Endothelial cell of umbilical vein (primary cell): ENCODE data around the gene TMPRSS3.

ENCODE experiments used
- EZH2 ChIP-seq: IDR thresholded peaks from 2 replicates; pipeline ENCODE4 v1.6.1; 2012; ENCODE audit warnings: borderline replicate concordance, low read depth, mild to moderate bottlenecking, moderate library complexity, low read length, inconsistent platforms; ENCODE audit not compliant: severe bottlenecking
- MYC ChIP-seq: IDR thresholded peaks from one replicate; pipeline ENCODE4 v1.6.1; 2011; ENCODE audit warnings: mild to moderate bottlenecking, low read depth, low read length
- POLR2A ChIP-seq: IDR thresholded peaks from 2 replicates; pipeline ENCODE4 v1.6.1; 2012; ENCODE audit warnings: low read depth, mild to moderate bottlenecking, control low read depth, low read length
- TF ChIP-seq, protein P1 (sequence below), 2 donors: IDR thresholded peaks; 1 replicate in 1 of 2; 2 replicates in 1 of 2; pipeline ENCODE4 v1.5.1; 2011; ENCODE audit warnings: low read length in 2 of 2, mild to moderate bottlenecking in 2 of 2, moderate library complexity in 2 of 2, control low read depth in 1 of 2, inconsistent platforms in 1 of 2, low read depth in 1 of 2; ENCODE audit not compliant: insufficient read depth in 1 of 2; ENCODE audit errors: extremely low read depth in 1 of 2

DNA sequence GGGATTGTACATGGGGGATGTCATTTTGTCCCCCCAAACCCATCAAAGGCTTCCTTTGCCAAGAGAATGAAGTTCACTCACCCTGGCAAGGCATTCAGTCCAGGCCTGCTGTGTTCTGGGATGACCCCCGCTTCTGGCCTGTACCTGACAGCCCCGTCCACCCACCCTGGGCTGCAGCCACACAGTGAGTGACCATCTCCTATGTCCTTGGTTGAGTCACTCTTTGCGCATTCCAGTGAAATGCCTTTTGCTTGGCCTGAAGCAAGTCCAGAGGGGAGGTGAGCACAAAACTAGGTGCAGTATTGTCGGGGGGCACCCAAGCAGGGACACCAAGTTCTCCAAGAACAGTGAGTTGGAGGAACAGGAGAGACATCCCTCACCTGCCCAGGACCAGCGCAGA, 10.2 kb downstream of the TMPRSS3 start:
- TF ChIP-seq EZH2 (no peak), MYC (no peak), POLR2A (no peak)
- TF ChIP-seq, protein P1, sequence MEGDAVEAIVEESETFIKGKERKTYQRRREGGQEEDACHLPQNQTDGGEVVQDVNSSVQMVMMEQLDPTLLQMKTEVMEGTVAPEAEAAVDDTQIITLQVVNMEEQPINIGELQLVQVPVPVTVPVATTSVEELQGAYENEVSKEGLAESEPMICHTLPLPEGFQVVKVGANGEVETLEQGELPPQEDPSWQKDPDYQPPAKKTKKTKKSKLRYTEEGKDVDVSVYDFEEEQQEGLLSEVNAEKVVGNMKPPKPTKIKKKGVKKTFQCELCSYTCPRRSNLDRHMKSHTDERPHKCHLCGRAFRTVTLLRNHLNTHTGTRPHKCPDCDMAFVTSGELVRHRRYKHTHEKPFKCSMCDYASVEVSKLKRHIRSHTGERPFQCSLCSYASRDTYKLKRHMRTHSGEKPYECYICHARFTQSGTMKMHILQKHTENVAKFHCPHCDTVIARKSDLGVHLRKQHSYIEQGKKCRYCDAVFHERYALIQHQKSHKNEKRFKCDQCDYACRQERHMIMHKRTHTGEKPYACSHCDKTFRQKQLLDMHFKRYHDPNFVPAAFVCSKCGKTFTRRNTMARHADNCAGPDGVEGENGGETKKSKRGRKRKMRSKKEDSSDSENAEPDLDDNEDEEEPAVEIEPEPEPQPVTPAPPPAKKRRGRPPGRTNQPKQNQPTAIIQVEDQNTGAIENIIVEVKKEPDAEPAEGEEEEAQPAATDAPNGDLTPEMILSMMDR (IDR thresholded peaks at IDR 0.05; ENCODE audit: extremely low read depth in 1 of 2, insufficient read depth in 1 of 2, low read depth in 1 of 2, low read length in 2 of 2) = no peak
